HUES6 (cell line): Measurements from ENCODE around the gene C2CD2.

Experiments
- H3K27ac ChIP-seq: 2 replicates; pipeline ENCODE4 v1.7.0; 2013; ENCODE audit warnings: low read depth, mild to moderate bottlenecking, low read length, inconsistent platforms
- H3K27me3 ChIP-seq: 2 replicates; pipeline ENCODE4 v1.6.1; 2013; ENCODE audit warnings: low read length; ENCODE audit not compliant: control insufficient read depth, insufficient read depth
- H3K36me3 ChIP-seq: 2 replicates; pipeline ENCODE4 v1.6.1; 2013; ENCODE audit warnings: low read length; ENCODE audit not compliant: control insufficient read depth, insufficient read depth
- H3K4me1 ChIP-seq: 2 replicates; pipeline ENCODE4 v1.6.1; 2013; ENCODE audit warnings: low read length; ENCODE audit not compliant: control insufficient read depth, insufficient read depth
- H3K4me3 ChIP-seq: 2 replicates; pipeline ENCODE4 v1.5.1; 2013; ENCODE audit warnings: low read depth, low read length
- H3K9ac ChIP-seq: one replicate; pipeline ENCODE4 v1.6.1; 2013; ENCODE audit warnings: mild to moderate bottlenecking, low read length
- H3K9me3 ChIP-seq: 2 replicates; pipeline ENCODE4 v1.6.1; 2013; ENCODE audit warnings: low read depth, low read length; ENCODE audit not compliant: control insufficient read depth, insufficient read depth

C2CD2 gene

GRCh38 chr21:41928621-41929220, 25.1 kb downstream of the C2CD2 start:
- Histone ChIP-seq H3K9ac (no peak overlapping the region), H3K4me3 (no peak overlapping the region), H3K4me1 (peaks cover 32% of the 10 kb centered on the region), H3K27ac (no peak overlapping the region), H3K9me3 (no peaks in the 10 kb centered on the region), H3K36me3 (no peaks in the 10 kb centered on the region), H3K27me3 (no peaks in the 10 kb centered on the region)

DNA sequence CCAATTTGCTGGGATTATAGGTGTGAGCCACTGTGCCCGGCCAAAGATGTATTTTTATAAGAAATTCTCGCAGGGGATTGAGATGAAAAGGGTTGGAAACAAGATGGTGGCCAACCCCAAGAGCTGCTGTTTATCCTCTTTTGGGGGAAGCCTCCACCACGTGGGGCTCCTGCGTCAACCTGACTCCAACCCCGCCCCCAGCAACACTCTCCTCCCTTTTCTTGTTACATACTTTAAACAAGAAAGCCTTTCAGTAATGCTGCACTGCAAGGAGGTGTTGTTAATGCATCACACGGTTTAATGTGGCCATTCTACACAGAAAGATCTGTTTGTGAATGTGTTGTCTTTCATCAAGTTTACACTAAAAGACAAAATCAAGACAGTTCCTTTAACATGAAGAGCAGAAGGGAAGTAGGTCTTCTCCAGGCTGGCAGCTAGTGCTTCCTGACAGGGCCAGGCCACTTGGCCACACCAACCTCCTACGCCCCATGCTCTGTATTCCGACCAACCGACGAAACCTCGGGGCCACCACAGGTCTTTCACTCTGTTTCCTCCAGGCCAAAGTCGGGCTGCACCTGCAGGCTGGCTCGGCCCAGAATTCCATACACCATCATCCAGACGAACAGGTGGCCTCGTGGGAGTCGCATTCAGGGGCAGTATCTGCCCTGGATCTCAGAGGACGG, 25.9 kb downstream of the C2CD2 start:
- H3K9ac ChIP-seq = no peak overlapping the region
- no peaks in the 10 kb centered on the region for H3K36me3 ChIP-seq
- H3K27me3 ChIP-seq = no peaks in the 10 kb centered on the region
- peaks cover 23% of the 10 kb centered on the region for H3K4me1 ChIP-seq
- no peaks in the 10 kb centered on the region for H3K9me3 ChIP-seq
- no peak overlapping the region for H3K27ac ChIP-seq
- no peak overlapping the region for H3K4me3 ChIP-seq

- H3K27me3 ChIP-seq = no peaks in the 10 kb centered on the region
- H3K9ac ChIP-seq = no peak overlapping the region
- no peaks in the 10 kb centered on the region for H3K36me3 ChIP-seq
- no peak overlapping the region for H3K27ac ChIP-seq
- H3K4me3 ChIP-seq = no peak overlapping the region
- no peaks in the 10 kb centered on the region for H3K9me3 ChIP-seq
- peaks cover 21% of the 10 kb centered on the region for H3K4me1 ChIP-seq
These were observed 27.0 kb downstream of the C2CD2 start for GRCh38 chr21:41926807-41927171.

- H3K27ac ChIP-seq = no peak overlapping the region
- no peak overlapping the region for H3K9ac ChIP-seq
- no peaks in the 10 kb centered on the region for H3K9me3 ChIP-seq
- no peaks in the 10 kb centered on the region for H3K27me3 ChIP-seq
- H3K4me3 ChIP-seq = no peak overlapping the region
- H3K36me3 ChIP-seq = no peaks in the 10 kb centered on the region
- H3K4me1 ChIP-seq = peaks cover 21% of the 10 kb centered on the region
These were observed 27.6 kb downstream of the C2CD2 start for GRCh38 chr21:41926117-41926806.

- Histone ChIP-seq H3K27me3 (no peaks in the 10 kb centered on the region), H3K4me3 (no peak overlapping the region), H3K4me1 (peaks cover 16% of the 10 kb centered on the region), H3K9ac (no peak overlapping the region), H3K9me3 (no peaks in the 10 kb centered on the region), H3K36me3 (no peaks in the 10 kb centered on the region), H3K27ac (no peak overlapping the region)
These were observed 28.1 kb downstream of the C2CD2 start for GRCh38 chr21:41925767-41926116.

GRCh38 chr21:41924368-41924754, 29.5 kb downstream of the C2CD2 start:
- no peak overlapping the region for H3K27ac ChIP-seq
- no peaks in the 10 kb centered on the region for H3K9me3 ChIP-seq
- H3K4me1 ChIP-seq = peaks cover 14% of the 10 kb centered on the region
- no peak overlapping the region for H3K9ac ChIP-seq
- H3K4me3 ChIP-seq = no peak overlapping the region
- no peaks in the 10 kb centered on the region for H3K36me3 ChIP-seq
- no peaks in the 10 kb centered on the region for H3K27me3 ChIP-seq

GRCh38 chr21:41923631-41924367, 30.0 kb downstream of the C2CD2 start:
- no peak overlapping the region for H3K27ac ChIP-seq
- H3K36me3 ChIP-seq = no peaks in the 10 kb centered on the region
- no peak overlapping the region for H3K4me3 ChIP-seq
- no peak overlapping the region for H3K9ac ChIP-seq
- no peaks in the 10 kb centered on the region for H3K9me3 ChIP-seq
- H3K27me3 ChIP-seq = no peaks in the 10 kb centered on the region
- H3K4me1 ChIP-seq = peaks cover 14% of the 10 kb centered on the region

DNA sequence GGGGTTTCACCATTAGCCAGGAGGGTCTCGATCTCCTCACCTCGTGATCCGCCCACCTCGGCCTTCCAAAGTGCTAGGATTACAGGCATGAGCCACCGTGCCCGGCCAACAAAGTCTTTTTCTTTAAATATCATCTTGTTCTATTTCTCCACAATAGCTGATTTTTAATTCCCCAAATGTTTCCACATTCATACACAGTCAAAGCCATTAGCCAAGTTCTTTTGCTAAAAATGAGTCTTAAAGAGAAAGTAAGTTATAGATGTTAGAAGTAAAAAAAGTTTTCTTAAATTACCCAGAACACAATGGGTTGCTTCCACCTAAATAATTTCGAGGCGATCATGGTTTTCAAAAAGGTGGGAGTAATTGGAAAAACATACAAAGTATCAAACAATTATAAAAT, 30.6 kb downstream of the C2CD2 start:
- H3K36me3 ChIP-seq = no peaks in the 10 kb centered on the region
- no peaks in the 10 kb centered on the region for H3K27me3 ChIP-seq
- H3K4me1 ChIP-seq = peaks cover 14% of the 10 kb centered on the region
- H3K27ac ChIP-seq = no peak overlapping the region
- no peaks in the 10 kb centered on the region for H3K9me3 ChIP-seq
- H3K9ac ChIP-seq = no peak overlapping the region
- H3K4me3 ChIP-seq = no peak overlapping the region

- H3K27ac ChIP-seq = no peak overlapping the region
- H3K27me3 ChIP-seq = no peaks in the 10 kb centered on the region
- H3K4me3 ChIP-seq = no peak overlapping the region
- H3K9ac ChIP-seq = no peak overlapping the region
- H3K4me1 ChIP-seq = peaks cover 5% of the 10 kb centered on the region
- no peaks in the 10 kb centered on the region for H3K36me3 ChIP-seq
- no peaks in the 10 kb centered on the region for H3K9me3 ChIP-seq
These were observed 32.8 kb downstream of the C2CD2 start for GRCh38 chr21:41921021-41921420.

DNA sequence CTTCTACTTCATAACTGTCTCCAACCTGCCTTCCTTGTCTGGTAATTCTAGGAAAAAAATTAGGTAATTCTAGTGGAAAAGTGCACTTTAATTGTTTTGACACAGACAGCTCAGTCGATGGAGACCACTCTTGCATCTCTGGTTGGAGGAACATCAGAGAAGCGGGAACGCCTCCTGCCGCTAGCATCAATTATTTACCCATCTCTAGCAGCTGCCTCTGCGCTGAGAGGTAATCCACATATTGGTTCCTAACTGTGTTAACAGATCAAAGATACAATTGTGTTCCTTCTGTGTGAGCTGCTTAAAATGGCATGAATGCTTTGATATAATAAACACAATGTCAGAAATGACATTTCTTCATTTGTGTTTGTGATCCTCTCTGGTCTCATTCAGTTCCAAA, 33.3 kb downstream of the C2CD2 start:
- Histone ChIP-seq H3K4me1 (no peaks in the 10 kb centered on the region), H3K9ac (no peak overlapping the region), H3K27ac (no peak overlapping the region), H3K4me3 (no peak overlapping the region), H3K9me3 (no peaks in the 10 kb centered on the region), H3K27me3 (no peaks in the 10 kb centered on the region), H3K36me3 (no peaks in the 10 kb centered on the region)
